Left cardiac atrium (tissue), 4 donors: ENCODE results near the gene CCNK. TPM values are rescaled to one million over a fixed set of nuclear protein-coding genes. Genes with fewer than 3 reads are reported as not detected.
A peak's percentile ranks its signal among the peaks of the same experiment; 100 is the strongest.

Source experiments
- ATAC-seq, 2 donors: fragments of 200-7000 bp; cut with Tn5 transposase; one replicate each; pipeline ENCODE4 v1.9.1; 2020; ENCODE audit warnings: mild to moderate bottlenecking in 2 of 2, moderate library complexity in 2 of 2
- DNase-seq: peaks from one replicate; pipeline ENCODE4 v3.0.0-alpha.2; 2020
- intact Hi-C, 2 donors: fragments of 100-400 bp; cut with DNase I; formaldehyde crosslinking; loops; one replicate each; pipeline versions ENCODE4 v1.14.1 to v1.15.1; 2022 to 2023
- total RNA-seq, 2 donors: library from RNA; stranded (reverse); fragmentation: NEBNext Ultra II Directional; extraction: Animal tissue kit (Norgen Biotek cat#: 25700); gene quantifications; one replicate each; pipeline ENCODE4 v1.2.1, GENCODE V29; 2021
- donor health status: DM: no; HTN: yes; CAD: no.
- donor health status: DM: no; HTN: yes; CAD: no; lungs with severe emphysema.
- donor health status: DM: yes; HTN: yes; CAD: no.
- donor health status: Dilated cardiomyopathy.

Gene CCNK
- total RNA-seq, 2 donors from 2014 or later = 31.4 to 38.6 TPM

GRCh38 chr14:99541677-99542470, 60.7 kb downstream of the CCNK start:
- intact Hi-C loops = no loop called here
- DNase-seq (no peak), ATAC-seq (no peak)

GRCh38 chr14:99542566-99542965, 61.4 kb downstream of the CCNK start:
- ATAC-seq = no peak
- intact Hi-C loops = no loop called here

GRCh38 chr14:99543370-99543769, 62.2 kb downstream of the CCNK start:
- ATAC-seq (no peak), DNase-seq (no peak)
- intact Hi-C loops = no loop called here

More at GRCh38 chr14:99542566-99542965, 61.4 kb downstream of the CCNK start:
- no peak for DNase-seq

GRCh38 chr14:99543985-99544384, 62.8 kb downstream of the CCNK start:
- ATAC-seq (no peak), DNase-seq (no peak)
- intact Hi-C loops = no loop called here

- ATAC-seq (no peak), DNase-seq (no peak)
- intact Hi-C loops = no loop called here
Measured at GRCh38 chr14:99544991-99545390, 63.8 kb downstream of the CCNK start.

GRCh38 chr14:99545586-99545985, 64.4 kb downstream of the CCNK start:
- DNase-seq (no peak), ATAC-seq (no peak)
- intact Hi-C loops = no loop called here

- ATAC-seq = no peak
Measured at GRCh38 chr14:99546234-99546879, 65.1 kb downstream of the CCNK start.

GRCh38 chr14:99548255-99548654, 67.0 kb downstream of the CCNK start:
- DNase-seq (no peak), ATAC-seq (no peak)
- intact Hi-C loops = no loop called here

More at GRCh38 chr14:99546234-99546879, 65.1 kb downstream of the CCNK start:
- intact Hi-C loops = no loop called here
- no peak for DNase-seq

- ATAC-seq (peak in 1 of 2 donors; percentile 73), DNase-seq (no peak)
- intact Hi-C loops = no loop called here
Measured at GRCh38 chr14:99548871-99549515, 67.8 kb downstream of the CCNK start.

- ATAC-seq (peak in 1 of 2 donors; percentile 56), DNase-seq (no peak)
- intact Hi-C loops = no loop called here
Measured at GRCh38 chr14:99549684-99550083, 68.5 kb downstream of the CCNK start.

GRCh38 chr14:99550387-99550992, 69.3 kb downstream of the CCNK start:
- ATAC-seq = no peak
- intact Hi-C loops = no loop called here
- no peak for DNase-seq

- ATAC-seq = no peak
- intact Hi-C loops = no loop called here
- no peak for DNase-seq
Measured at GRCh38 chr14:99551034-99551922, 70.1 kb downstream of the CCNK start.

- ATAC-seq = peak in 1 of 2 donors; percentile 5
- no peak for DNase-seq
- intact Hi-C loops = no loop called here
Measured at GRCh38 chr14:99552021-99552553, 70.9 kb downstream of the CCNK start.

- ATAC-seq (peak; percentile 23 to 36), DNase-seq (no peak)
- intact Hi-C loops = no loop called here
Measured at GRCh38 chr14:99552572-99553216, 71.5 kb downstream of the CCNK start.

- ATAC-seq = peak; percentile 58 to 68
- no peak for DNase-seq
- intact Hi-C loops = no loop called here
Measured at GRCh38 chr14:99554184-99554583, 73.0 kb downstream of the CCNK start.

GRCh38 chr14:99554757-99555531, 73.7 kb downstream of the CCNK start:
- DNase-seq = no peak
- intact Hi-C loops = no loop called here
- peak; percentile 4 to 43 for ATAC-seq

- DNase-seq (no peak), ATAC-seq (no peak)
- intact Hi-C loops = no loop called here
Measured at GRCh38 chr14:99556134-99556791, 75.1 kb downstream of the CCNK start.
